ENCODE measurements around the gene RASSF5. TPM values are rescaled to one million over a fixed set of nuclear protein-coding genes. Genes with fewer than 3 reads are reported as not detected.

The RASSF5 gene
- total and polyA plus RNA-seq, 2 of the 13 experiments (the other 11 are each of a cell fraction or from before 2014, with no cell fraction given): 0.18 to 0.40 TPM

DNA sequence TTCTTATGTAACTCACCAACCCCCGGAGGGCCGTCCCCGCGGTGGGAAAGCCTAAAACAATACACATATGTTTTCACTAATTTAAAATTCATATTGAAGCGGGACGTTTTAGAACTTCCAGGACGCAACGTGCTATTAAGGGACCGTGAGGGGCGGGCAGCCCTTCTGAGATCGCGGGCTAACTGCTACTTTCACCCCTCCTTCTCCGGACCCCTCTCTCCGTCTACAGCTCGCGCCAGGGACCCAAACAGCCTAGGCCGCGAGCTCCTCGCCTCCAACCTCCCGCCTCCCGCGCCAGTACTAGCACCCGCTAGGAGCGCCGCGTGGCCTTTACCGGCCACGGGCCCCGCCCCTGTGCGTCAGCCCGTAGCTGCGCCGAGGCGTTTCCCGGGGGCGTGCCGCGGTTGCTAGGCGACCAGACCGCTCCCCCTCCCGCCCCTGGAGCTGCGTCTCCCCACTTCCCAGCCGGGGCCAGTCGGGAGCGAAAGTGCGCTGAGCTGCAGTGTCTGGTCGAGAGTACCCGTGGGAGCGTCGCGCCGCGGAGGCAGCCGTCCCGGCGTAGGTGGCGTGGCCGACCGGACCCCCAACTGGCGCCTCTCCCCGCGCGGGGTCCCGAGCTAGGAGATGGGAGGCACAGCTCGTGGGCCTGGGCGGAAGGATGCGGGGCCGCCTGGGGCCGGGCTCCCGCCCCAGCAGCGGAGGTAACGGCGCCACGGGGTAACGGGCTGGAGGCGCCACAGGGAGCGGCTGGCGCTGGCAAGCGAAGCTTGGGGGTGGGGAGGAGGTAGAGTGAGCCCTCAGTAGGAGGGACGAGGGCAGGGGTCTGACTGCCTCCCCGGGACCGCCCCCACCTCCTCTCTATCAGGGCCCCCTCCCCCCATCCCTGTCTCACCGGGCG is 128.0 kb downstream of the RASSF5 start, which contains the start of gene DYRK3 (continued):
- TF ChIP-seq ZNF577 (CRISPR knock-in tag; IDR thresholded peaks at IDR 0.05; ENCODE audit: borderline replicate concordance, low read depth) (no peak), MXI1 (IDR thresholded peaks at IDR 0.05; ENCODE audit: borderline replicate concordance, low read depth, low read length) (peak; percentile 98), SMARCE1 (IDR thresholded peaks at IDR 0.05; ENCODE audit: borderline replicate concordance) (no peak), ARHGAP35 (CRISPR knock-in tag; IDR thresholded peaks at IDR 0.05; ENCODE audit: borderline replicate concordance) (peak; percentile 73; the same call in 1 of the 2 replicates), ZNF343 (CRISPR knock-in tag; IDR thresholded peaks at IDR 0.05) (peak; percentile 88; the same call in 1 of the 2 replicates), RFX1 (IDR thresholded peaks at IDR 0.05) (peak; percentile 87), RARA (CRISPR knock-in tag; IDR thresholded peaks at IDR 0.05) (no peak), TEAD3 (CRISPR knock-in tag; optimal IDR thresholded peaks at IDR 0.05; ENCODE audit: borderline replicate concordance) (peak; percentile 42), GFI1 (CRISPR knock-in tag; IDR thresholded peaks at IDR 0.05; ENCODE audit: borderline replicate concordance) (no peak), ZFP36 (IDR thresholded peaks at IDR 0.05; ENCODE audit: borderline replicate concordance, low read depth, low read length, partially characterized antibody) (no peak), ZNF678 (CRISPR knock-in tag; IDR thresholded peaks at IDR 0.05) (0 out of 2 replicates have a peak, but pooled peaks have one; percentile 76), TGIF2 (CRISPR knock-in tag; IDR thresholded peaks at IDR 0.05) (no peak), ZMAT3 (CRISPR knock-in tag; conservative IDR thresholded peaks at IDR 0.05) (peak; percentile 79), KLF12 (CRISPR knock-in tag; IDR thresholded peaks at IDR 0.05; ENCODE audit: borderline replicate concordance) (peak; percentile 88; the same call in 1 of the 2 replicates), HMG20B (CRISPR knock-in tag; conservative IDR thresholded peaks at IDR 0.05) (no peak)
